GM13977 (cell line): Measurements from ENCODE around the gene TTC3.

Source experiments
- DNase-seq: peaks from one replicate; pipeline ENCODE4 v3.0.0; 2012; ENCODE audit warnings: low spot score
- in situ Hi-C: fragments of 300-500 bp; cut with MboI; formaldehyde crosslinking; loops from one replicate; pipeline ENCODE4 v1.12.0; 2022; ENCODE audit warnings: low sequenced_read_pairs, low pct_unique_long_range_greater_than_20kb, mixed read lengths, inconsistent platforms; ENCODE audit not compliant: unreplicated experiment
- TF ChIP-seq, protein P1 (sequence below): IDR thresholded peaks from 2 replicates; pipeline ENCODE4 v1.5.1; 2012; ENCODE audit warnings: mild to moderate bottlenecking, control low read depth; ENCODE audit not compliant: insufficient read depth; ENCODE audit errors: extremely low read depth, missing control alignments

The TTC3 gene

GRCh38 chr21:37226041-37226920 is 153.2 kb downstream of the TTC3 start:
- TF ChIP-seq, protein P1, sequence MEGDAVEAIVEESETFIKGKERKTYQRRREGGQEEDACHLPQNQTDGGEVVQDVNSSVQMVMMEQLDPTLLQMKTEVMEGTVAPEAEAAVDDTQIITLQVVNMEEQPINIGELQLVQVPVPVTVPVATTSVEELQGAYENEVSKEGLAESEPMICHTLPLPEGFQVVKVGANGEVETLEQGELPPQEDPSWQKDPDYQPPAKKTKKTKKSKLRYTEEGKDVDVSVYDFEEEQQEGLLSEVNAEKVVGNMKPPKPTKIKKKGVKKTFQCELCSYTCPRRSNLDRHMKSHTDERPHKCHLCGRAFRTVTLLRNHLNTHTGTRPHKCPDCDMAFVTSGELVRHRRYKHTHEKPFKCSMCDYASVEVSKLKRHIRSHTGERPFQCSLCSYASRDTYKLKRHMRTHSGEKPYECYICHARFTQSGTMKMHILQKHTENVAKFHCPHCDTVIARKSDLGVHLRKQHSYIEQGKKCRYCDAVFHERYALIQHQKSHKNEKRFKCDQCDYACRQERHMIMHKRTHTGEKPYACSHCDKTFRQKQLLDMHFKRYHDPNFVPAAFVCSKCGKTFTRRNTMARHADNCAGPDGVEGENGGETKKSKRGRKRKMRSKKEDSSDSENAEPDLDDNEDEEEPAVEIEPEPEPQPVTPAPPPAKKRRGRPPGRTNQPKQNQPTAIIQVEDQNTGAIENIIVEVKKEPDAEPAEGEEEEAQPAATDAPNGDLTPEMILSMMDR, result no peak
- no peak for DNase-seq
- in situ Hi-C loops, result no loop called here

DNA sequence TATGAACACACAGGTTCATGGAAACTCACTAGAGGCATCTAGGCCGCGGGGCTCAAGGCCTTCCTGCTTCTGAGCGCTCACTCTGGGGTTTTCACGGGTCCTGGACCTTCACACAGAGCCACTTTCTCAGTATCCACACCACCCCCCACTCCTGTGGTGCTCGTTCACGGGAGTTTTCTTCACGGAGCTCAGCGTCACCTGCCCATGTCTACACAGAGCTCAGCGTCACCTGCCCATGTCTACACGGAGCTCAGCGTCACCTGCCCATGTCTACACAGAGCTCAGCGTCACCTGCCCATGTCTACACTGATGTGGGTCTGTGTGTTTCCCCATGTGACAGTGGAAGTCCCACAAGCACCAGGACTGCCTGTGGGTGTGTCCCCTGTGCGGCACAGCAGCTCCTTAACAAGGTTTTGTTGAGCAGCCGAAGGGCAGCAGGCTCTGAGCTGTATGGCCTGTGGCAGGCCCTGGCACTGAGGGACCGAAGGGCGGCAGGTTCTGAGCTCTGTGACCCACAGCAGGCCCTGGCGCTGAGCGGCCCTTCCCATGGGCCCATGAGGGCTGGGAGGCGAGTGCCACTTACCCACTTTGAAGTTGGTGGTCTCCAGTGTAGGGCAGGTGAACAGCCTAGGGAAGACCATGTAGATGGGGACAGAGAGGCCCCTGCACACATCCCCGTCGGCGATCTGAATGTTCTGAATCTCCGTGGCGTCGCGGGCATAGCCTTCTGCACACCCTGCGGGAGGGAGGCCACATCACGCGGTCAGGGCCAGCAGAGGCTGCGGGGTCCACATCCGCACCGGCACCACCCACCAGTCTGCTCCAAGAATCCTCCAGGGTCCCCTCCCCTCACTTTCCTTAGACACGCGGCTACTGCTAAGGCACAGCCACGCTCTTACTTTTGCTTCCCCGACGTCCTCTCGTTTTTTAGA is 154.3 kb downstream of the TTC3 start:
- in situ Hi-C loops, result no loop called here
- no peak for DNase-seq
- TF ChIP-seq, protein P1, result no peak

DNA sequence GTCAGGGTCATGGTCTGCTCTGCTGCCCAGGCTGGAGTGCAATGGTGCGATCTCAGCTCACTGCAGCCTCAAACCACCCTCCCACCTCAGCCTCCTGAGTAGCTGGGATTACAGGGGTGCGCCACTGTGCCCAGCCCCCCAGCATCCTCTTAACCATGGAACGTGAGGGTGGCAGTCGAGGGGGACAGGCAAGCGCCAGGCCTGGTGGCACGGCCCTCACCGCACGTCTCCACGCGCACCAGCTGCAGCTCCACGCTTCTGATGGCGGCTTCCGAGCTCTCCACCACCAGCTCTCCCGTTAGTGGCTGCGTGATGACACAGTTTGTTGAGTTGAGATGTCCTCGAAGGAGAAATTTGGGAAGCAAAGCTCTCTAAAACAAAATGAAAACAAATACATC is 154.9 kb downstream of the TTC3 start:
- in situ Hi-C loops, result no loop called here
- TF ChIP-seq, protein P1, result no peak

DNA sequence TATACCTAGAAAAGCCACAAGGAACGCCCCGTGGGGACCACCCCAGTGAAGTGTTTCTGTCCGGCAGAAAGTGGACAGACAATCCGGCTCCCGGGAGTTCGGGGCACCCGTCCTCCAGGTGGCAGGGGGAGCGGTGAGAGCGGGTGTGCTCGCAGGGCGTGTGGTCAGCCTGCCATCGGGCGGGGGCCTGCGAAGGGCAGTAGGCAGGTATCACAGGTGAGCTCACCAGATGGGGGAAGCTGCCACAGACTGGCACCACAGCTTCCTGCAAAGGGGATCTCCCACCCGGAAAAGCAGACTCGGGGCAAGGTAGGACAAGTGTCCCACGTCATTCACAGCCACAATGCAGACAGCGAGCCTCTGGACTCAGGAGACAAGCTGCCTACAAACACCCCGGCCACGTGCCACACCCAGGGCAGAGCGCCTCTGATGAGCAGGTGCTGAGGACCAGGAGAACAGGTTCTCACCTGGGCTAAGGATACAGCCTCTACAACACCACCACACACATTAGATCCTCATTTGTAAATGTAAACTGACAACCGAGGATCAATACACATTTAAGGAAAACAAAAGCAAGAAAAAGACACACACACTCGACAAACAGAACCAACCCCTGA is 157.7 kb downstream of the TTC3 start:
- no peak for DNase-seq
- in situ Hi-C loops, result no loop called here
- TF ChIP-seq, protein P1, result no peak

More for the DNA sequence above, 154.9 kb downstream of the TTC3 start:
- no peak for DNase-seq

GRCh38 chr21:37231249-37231645 is 158.2 kb downstream of the TTC3 start:
- TF ChIP-seq, protein P1, result no peak
- in situ Hi-C loops, result no loop called here
- no peak for DNase-seq

DNA sequence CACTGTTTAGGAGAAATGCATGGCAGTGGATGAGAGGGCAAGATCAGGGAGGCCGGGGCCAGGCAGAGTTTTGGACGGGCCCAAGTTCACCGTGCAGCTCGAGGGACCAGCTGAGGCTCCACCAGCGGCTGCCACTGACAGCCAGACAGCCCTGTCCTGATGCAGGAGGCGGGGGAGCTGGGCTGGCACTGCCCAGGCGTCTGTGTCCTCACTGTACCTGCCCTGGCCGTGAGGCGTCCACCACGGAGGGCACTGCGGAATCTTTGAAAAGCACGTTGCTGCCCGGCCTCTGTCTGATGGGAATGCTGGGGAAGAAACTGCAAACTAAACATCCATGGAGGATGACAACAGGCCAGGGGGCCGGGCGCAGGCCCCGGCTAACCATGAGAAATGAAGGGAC is 158.6 kb downstream of the TTC3 start:
- no peak for DNase-seq
- TF ChIP-seq, protein P1, result no peak
- in situ Hi-C loops, result no loop called here
